ENCODE data around the gene AK5. TPM values are rescaled to one million over a fixed set of nuclear protein-coding genes. Genes with fewer than 3 reads are reported as not detected.

The AK5 gene
- total RNA-seq, 1 donor from 2014 or later: not detected

DNA sequence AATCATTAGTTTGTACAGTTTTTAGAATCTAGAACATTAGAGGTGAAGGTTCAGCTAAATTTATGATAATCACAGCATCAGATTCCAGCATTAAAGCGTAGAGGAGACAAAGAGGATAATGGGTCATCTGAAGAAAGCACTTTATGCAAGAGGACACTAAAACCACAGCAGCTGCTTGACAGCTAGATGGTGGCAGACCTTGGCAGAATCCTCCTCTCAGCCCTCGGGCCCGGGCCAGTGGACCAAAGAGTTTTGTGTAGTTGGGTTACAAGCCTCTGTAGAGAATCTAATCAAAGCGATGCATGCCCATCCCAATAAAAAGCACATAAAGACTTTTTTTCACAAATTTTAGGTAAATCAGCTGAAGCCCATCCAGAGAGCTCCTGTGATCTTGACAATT, 59.4 kb downstream of the AK5 start:
- Mint-ChIP-seq H3K27me3 (ENCODE audit: low read depth) (no peaks in the 10 kb centered on the region), H3K9me3 (no peaks in the 10 kb centered on the region), H3K36me3 (no peaks in the 10 kb centered on the region), H3K4me1 (peaks cover 5% of the 10 kb centered on the region), H3K27ac (no peak overlapping the region), H3K4me3 (no peak overlapping the region)
- no peak for TF ChIP-seq CTCF (IDR thresholded peaks at IDR 0.05; ENCODE audit: unreplicated experiment)
- DNase-seq (ENCODE audit: low spot score in 2 of 2, unreplicated experiment in 2 of 2): no peak

DNA sequence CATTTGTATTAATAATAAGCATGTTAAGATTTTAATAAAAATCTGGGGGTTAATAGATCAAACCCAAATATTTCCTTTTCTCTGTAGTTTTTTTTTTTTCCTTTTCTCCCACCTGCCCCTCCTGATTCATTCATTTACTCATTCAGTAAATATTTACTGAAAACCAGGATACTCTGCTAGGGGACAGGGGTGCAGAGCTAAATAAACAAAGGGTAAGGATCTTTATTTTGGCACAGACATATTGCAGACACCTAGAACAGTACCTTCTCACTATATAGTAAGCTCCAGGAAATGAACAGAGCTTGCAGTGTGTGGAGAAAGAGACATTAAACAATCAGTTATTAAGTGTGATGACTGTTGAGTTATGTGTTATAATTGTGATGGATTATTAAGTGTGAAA, 60.9 kb downstream of the AK5 start:
- H3K36me3 Mint-ChIP-seq: no peaks in the 10 kb centered on the region
- TF ChIP-seq CTCF (IDR thresholded peaks at IDR 0.05; ENCODE audit: unreplicated experiment): no peak
- no peaks in the 10 kb centered on the region for H3K9me3 Mint-ChIP-seq
- no peak overlapping the region for H3K27ac Mint-ChIP-seq
- H3K4me3 Mint-ChIP-seq: no peak overlapping the region
- no peaks in the 10 kb centered on the region for H3K27me3 Mint-ChIP-seq (ENCODE audit: low read depth)
- H3K4me1 Mint-ChIP-seq: no peaks in the 10 kb centered on the region
- DNase-seq (ENCODE audit: low spot score in 2 of 2, unreplicated experiment in 2 of 2): no peak

DNA sequence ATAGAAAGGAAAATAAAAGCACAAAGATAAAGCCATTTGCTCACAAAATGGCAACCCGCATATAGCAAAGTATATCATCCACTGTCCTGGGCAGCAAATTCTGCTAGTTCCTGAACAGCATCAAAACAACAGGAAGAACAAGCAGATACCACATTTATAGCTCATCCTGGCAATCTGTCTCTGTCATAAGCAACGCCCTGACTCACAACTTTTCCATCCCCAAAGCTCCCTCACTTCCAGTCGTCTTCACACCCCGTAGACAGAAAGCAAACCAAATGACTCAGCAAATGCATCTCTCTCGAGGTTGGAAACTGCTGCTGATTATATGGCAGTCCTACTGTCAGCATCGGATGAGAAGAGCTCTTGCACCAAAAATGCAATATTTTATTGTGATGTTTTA, 65.8 kb downstream of the AK5 start:
- Mint-ChIP-seq H3K27me3 (ENCODE audit: low read depth) (no peaks in the 10 kb centered on the region), H3K4me1 (no peaks in the 10 kb centered on the region), H3K9me3 (no peaks in the 10 kb centered on the region), H3K4me3 (no peak overlapping the region), H3K36me3 (no peaks in the 10 kb centered on the region), H3K27ac (no peak overlapping the region)
- DNase-seq (ENCODE audit: low spot score in 2 of 2, unreplicated experiment in 2 of 2): no peak
- no peak for TF ChIP-seq CTCF (IDR thresholded peaks at IDR 0.05; ENCODE audit: unreplicated experiment)

DNA sequence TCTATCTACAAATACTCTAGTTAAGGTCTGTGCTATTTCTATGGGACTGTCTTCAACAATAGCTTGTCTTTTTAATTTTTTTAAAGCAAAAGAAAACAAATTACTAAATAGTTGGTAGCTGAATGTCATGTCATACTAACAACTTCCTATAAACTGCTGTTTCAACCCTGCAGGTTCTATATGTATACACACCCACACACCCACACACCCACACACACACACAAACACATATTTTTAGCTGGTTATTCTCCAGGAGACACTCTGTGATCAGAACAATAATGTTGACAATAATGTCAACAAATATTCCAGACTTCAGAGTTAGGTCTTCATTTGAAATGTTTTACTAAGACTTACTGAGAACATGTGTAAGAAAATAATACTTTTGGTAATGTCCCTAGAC, 66.7 kb downstream of the AK5 start:
- H3K4me3 Mint-ChIP-seq: no peak overlapping the region
- DNase-seq (ENCODE audit: low spot score in 2 of 2, unreplicated experiment in 2 of 2): no peak
- H3K9me3 Mint-ChIP-seq: no peaks in the 10 kb centered on the region
- no peak for TF ChIP-seq CTCF (IDR thresholded peaks at IDR 0.05; ENCODE audit: unreplicated experiment)
- H3K36me3 Mint-ChIP-seq: no peaks in the 10 kb centered on the region
- H3K4me1 Mint-ChIP-seq: no peaks in the 10 kb centered on the region
- no peaks in the 10 kb centered on the region for H3K27me3 Mint-ChIP-seq (ENCODE audit: low read depth)
- H3K27ac Mint-ChIP-seq: no peak overlapping the region

DNA sequence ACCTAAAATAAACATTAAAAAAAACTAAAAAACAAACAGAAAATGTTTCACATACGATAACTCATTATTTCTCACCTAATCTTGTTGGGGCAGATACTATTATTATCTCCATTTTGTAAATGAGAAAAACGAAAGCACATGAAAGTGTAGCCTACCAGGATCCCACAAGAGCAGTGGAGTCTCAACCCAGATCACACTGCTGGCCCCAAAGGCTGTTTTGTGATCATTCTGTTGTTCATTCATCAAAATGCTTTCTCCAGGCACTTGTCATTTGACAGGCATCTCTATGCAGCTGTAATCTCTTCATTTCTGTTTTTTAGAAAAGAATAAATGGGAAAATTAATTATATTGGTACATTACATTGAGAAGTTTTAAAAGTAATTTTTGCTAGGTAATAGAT, 67.5 kb downstream of the AK5 start:
- H3K27ac Mint-ChIP-seq: no peak overlapping the region
- no peaks in the 10 kb centered on the region for H3K9me3 Mint-ChIP-seq
- H3K4me3 Mint-ChIP-seq: no peak overlapping the region
- no peak for TF ChIP-seq CTCF (IDR thresholded peaks at IDR 0.05; ENCODE audit: unreplicated experiment)
- DNase-seq (ENCODE audit: low spot score in 2 of 2, unreplicated experiment in 2 of 2): no peak
- no peaks in the 10 kb centered on the region for H3K36me3 Mint-ChIP-seq
- no peaks in the 10 kb centered on the region for H3K27me3 Mint-ChIP-seq (ENCODE audit: low read depth)
- no peaks in the 10 kb centered on the region for H3K4me1 Mint-ChIP-seq
